HG03095 (cell line): ENCODE measurements around the gene TMEM255B.

ENCODE experiments used
- ATAC-seq: cut with Tn5 transposase; IDR thresholded peaks from one replicate; pipeline ENCODE4 v1.9.1; 2021; ENCODE audit warnings: moderate library complexity; ENCODE audit not compliant: unreplicated experiment

Gene TMEM255B

GRCh38 chr13:113766035-113766800, 7.2 kb downstream of the TMEM255B start:
- ATAC-seq: no peak

DNA sequence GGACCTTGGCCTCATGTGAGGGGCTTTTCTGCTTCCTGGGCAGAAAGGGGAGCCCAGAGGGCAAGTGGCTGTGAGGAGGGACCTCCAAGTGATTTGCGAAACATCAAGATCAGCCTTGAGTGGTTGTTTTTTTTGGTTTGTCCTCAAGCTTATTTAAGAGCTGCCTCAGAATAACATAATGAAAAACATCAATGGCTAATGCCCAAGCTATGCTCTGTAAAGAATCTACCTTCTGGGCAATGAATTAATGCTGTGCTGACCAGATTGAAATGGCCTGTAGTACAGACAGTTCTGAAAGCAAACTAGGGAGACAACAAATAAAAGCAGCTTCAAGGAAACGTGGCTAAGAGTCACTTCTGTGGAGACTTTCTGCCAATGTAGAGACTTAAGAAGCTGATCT, 8.3 kb downstream of the TMEM255B start:
- no peak for ATAC-seq

DNA sequence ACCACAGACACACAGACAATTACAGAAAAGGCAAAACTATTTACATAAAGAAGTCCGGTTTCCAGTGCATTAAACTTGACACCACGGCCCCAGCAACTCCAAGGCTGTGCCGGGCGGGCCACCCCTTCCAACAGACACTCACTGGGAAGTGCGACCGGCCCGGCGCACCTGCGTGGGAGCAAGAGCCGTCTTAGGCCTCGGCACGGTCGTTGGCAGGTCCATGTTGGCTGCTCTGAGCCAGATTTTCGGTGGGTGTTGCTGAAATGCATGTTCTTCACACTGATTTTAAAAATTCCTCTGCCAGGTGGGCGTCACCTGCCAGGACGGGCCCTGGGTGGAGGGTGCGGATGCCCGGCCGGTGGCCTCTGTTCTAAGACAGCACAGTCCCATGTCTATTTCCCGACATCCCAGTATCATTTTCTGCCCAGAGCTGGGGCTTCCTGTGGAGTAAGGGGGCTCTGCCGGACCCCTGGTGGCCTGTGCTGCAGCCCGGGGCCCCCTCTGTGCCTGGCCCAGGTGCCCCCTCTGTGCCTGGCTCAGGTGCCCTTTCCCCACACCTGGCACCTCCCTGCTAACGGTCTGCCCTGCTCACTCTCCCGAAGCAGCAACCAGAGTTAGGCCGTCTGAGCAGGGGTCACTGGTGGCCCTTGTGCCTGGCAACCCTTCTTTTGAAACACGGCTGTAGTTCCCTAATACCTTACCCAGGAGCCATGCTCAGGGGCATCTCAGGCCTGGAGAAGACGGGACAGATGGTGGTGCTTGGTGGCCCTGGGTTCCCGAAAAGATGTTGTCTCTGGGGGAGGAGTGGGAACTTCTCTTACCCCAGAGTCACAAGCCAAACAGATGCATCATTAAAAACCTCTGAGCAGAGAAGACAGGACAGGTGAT, 9.2 kb downstream of the TMEM255B start:
- no peak for ATAC-seq

GRCh38 chr13:113769106-113769505, 10.1 kb downstream of the TMEM255B start:
- ATAC-seq: no peak

GRCh38 chr13:113769881-113770280, 10.9 kb downstream of the TMEM255B start:
- no peak for ATAC-seq

- ATAC-seq: no peak
These were observed 11.4 kb downstream of the TMEM255B start for GRCh38 chr13:113770441-113770840.

- ATAC-seq: no peak
These were observed 11.9 kb downstream of the TMEM255B start for GRCh38 chr13:113770937-113771336.

- no peak for ATAC-seq
These were observed 12.8 kb downstream of the TMEM255B start for GRCh38 chr13:113771709-113772331.

DNA sequence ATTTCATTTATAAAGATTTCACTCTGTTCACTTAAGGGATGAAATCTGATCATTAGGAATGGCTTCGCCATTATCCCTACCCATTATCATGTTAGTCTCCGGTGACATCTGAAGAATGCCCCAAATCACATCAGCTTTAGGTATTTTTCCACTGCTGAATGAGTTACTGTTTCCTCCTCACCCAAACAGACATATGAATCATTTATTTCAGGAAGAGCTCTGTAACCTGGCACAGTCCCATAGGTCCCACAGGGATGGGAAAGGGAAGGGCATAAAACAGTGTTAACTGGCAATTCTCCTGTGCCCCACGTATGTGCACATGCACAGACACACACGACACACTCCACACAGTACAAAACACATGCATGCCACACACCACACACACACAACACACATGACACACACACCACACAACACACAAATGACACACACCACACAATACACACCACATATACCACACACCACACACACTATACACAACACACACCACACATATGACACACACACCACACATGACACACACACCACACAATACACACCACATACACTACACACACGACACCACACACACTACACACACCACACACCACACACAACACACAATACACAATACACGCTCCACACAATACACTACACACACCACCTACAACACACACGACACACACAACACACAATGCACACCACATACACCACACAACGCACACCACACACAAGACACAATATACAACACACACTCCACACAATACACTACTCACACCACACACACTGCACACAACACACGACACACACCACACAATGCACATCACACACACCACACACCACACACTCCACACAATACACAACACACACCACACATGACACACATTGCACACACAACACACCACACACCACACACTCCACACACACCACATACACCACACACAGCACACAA, 15.4 kb downstream of the TMEM255B start:
- no peak for ATAC-seq

DNA sequence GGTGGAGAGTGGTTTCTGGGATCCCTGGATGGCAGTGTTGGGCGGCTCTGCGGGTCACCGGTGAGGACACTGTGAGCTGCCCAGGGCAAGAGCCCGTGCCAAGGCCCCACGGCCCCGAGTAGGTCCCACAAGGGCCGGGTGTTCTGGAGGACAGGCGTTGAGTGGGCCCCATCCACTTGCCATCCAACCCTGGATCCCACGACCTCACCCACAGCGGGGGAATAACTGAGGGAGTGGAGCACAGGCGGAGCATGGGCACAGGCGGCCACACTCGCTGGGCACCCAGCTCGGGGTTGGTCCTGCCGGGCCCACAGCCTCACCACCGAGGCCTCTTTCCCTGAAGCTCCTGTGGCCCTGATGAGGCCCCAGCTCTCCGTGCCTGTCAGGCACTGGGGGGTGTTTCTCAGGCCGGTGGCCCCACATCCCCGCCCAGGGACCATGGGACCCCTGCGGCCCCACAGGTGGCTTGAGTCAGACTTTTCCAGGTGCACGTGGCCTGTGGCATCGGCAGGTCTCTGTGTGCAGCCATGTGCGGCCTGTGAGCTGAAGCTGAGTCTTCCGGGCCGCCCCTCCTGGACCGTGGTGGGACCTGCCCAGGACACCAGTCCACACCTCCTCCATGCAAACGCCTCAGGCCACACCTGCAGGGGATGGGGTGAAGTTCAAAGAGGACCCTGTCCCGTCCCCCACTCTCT, 16.6 kb downstream of the TMEM255B start:
- ATAC-seq: no peak

DNA sequence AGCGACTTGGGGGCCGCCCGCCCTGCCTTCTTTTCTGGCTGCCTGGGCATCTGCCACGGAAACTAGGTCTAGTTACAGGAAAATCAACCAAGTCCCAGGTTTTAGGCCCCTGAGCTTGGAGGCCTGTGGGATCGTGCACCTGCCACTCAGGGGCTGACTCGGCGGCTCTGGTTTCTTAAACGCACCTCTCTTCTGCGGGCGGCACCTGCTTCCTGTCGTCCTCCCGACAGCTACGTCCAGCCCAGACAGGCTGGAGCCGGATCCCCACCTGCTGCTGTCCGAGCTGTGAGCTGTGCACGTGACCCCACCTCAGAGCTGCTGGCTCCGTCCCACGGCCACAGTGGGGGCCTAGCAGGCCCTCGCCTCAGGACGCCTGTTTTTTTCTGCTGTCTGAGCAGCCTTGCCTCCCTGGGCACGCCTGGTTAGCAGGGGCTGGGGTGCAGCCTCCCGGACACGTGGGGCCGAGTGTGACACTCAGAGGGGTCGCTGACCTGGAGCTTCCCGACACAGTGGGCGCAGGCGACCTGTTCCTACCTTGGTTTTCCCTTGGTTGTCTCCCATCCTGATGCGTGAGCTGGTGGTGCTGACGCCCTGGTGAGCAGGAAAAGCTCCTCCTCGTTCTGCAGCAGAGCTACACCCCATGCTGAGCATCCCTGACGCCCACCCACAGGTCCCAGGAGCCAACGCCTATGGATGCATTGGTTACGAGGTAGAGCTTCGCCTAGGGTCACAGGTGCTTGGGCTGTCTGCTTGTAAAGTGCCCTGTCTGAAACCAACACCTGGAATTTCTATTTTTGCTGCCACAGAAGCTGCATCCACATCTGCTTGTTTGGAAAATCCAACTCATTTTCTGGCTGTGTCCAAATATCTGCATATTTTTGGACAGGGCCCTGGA, 17.5 kb downstream of the TMEM255B start:
- no peak for ATAC-seq

DNA sequence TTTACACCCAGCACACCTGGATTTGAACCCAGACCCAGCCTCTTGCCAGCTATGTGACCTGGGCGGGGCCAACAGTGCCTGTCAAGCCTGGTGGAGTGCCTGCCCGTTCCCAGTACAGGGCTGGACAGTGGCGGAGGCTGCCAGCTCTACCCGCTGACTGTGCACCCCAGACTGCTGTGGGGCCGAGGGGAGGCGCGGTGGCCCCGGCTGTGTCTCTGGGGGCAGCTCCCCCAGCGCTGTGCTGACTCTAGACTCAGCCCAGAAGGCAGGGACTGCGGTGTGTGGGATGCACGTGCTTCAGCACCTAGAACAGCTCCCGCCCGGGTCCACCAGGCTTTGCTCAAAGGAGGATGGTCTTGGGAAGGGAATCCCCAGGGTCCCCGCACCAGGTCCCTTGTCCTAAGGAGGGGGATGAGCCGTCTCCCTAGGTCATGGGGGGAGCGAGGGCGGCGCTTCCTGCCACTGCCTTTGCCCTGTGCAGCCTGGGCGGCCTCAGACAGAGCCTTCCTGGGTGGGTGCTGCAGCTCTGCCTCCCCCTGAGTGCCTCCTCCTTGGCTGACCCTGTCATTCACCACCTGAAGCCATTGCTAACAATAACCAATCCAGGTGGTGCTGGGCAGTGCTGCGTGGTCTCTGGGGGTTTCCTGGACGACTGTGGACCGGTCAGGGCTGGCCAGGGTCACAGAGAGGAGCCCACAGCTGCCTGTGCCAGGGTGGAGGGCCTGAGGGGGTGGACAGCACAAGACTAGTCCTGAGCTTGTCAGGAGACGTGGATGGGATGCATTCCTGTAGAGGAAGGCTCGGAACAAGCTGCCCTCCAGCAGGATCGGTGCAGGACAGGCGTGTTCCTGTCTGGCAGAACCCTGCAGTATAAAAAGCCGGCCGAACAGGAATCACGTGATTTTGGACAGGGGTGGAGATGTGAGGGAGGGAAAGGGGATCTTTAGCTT, 18.6 kb downstream of the TMEM255B start:
- no peak for ATAC-seq

GRCh38 chr13:113781571-113781970, 22.5 kb downstream of the TMEM255B start:
- ATAC-seq: no peak

- no peak for ATAC-seq
These were observed 23.4 kb downstream of the TMEM255B start for GRCh38 chr13:113782472-113782871.

- ATAC-seq: no peak
These were observed 24.3 kb downstream of the TMEM255B start for GRCh38 chr13:113783200-113783881.

DNA sequence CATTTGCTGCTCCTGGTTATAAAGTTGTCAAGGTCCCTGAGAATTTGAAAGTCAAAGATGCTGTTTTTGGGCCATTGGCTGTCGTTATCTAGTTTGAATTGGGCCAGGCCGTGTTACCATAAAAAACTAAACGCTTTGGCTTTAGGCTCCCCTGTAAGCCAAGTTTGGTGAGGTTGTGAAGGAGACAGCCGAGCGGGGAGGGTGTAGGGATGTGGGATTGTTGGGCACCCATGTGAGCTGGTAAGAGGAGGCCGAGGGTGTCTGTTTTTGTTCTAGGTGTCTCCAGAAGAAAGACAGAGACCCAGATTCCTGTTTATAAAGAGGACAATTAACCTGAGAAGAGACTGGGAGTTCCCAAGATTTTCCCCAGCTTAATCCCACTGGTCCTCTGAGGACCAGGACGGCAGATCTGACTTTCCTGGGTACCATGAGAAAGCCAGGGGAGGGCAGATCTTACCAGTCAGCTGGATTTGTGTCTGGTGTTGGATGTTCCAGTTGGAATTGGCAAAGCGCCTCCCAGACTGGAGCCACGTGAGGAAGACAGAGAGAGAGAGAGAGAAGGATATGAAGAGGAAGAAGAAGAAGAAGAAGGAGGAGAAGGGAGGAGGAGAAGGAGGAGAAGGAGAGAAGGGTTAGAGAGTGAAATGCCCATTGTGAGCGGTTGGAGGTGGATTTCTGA, 25.1 kb downstream of the TMEM255B start:
- ATAC-seq: no peak

GRCh38 chr13:113784645-113785024, 25.6 kb downstream of the TMEM255B start:
- ATAC-seq: no peak
